Left lung (tissue), 10 donors: ENCODE results near the gene ABCA7. TPM values are rescaled to one million over a fixed set of nuclear protein-coding genes. Genes with fewer than 3 reads are reported as not detected.

Experiments used
- ATAC-seq: fragments of 200-7000 bp; cut with Tn5 transposase; one replicate; pipeline ENCODE4 v1.9.1; 2020; ENCODE audit warnings: moderate library complexity
- DNase-seq, 4 donors: peaks; one replicate each; pipeline ENCODE4 v3.0.0-alpha.2; 2013 to 2020
- H3K27ac ChIP-seq, 2 donors: fragments of 200-600 bp; sonication (generic) in 1 of 2; one replicate each; pipeline versions ENCODE4 v1.5.0 to v1.8.0; 2020 to 2021
- H3K27me3 ChIP-seq, 2 donors: fragments of 200-600 bp; sonication (generic) in 1 of 2; one replicate each; pipeline versions ENCODE4 v1.5.0 to v1.8.0; 2020 to 2021
- H3K36me3 ChIP-seq, 2 donors: fragments of 200-600 bp; sonication (generic) in 1 of 2; one replicate each; pipeline versions ENCODE4 v1.5.0 to v1.8.0; 2020 to 2021
- H3K4me1 ChIP-seq, 2 donors: fragments of 200-600 bp; one replicate each; pipeline ENCODE4 v1.8.0; 2021
- H3K4me3 ChIP-seq, 2 donors: fragments of 200-600 bp; sonication (generic) in 1 of 2; one replicate each; pipeline versions ENCODE4 v1.5.0 to v1.8.0; 2020 to 2021; ENCODE audit warnings: mild to moderate bottlenecking in 1 of 2
- H3K9me3 ChIP-seq, 2 donors: fragments of 200-600 bp; sonication (generic) in 1 of 2; one replicate each; pipeline versions ENCODE4 v1.5.0 to v1.8.0; 2020 to 2021
- intact Hi-C, 2 donors: fragments of 100-400 bp; cut with DNase I; formaldehyde crosslinking; loops; one replicate each; pipeline versions ENCODE4 v1.11.2 to v1.14.2; 2022
- polyA plus RNA-seq, 6 donors: library from polyadenylated mRNA; unstranded; fragments of 120-200 nt; gene quantifications; one replicate each; pipeline ENCODE4 v1.2.1, GENCODE V29; 2013; ENCODE audit not compliant: insufficient read length in 6 of 6
- total RNA-seq, 2 donors: library from RNA; stranded (reverse); fragmentation: NEBNext Ultra II Directional; extraction: Animal tissue kit (Norgen Biotek cat#: 25700); gene quantifications; one replicate each; pipeline ENCODE4 v1.2.1, GENCODE V29; 2021
- TF ChIP-seq, protein P1 (sequence below), 2 donors: fragments of 200-600 bp; sonication (generic) in 1 of 2; IDR thresholded peaks; one replicate each; pipeline versions ENCODE4 v1.5.0 to v1.8.0; 2021; ENCODE audit warnings: antibody characterized with exemption in 2 of 2
- donor health status: DM: no; HTN: yes; CAD: no.
- donor health status: DM: no; HTN: no; CAD: no.

The ABCA7 gene
- total and polyA plus RNA-seq, 8 donors: 3.3 to 52.2 (median 4.9) TPM

DNA sequence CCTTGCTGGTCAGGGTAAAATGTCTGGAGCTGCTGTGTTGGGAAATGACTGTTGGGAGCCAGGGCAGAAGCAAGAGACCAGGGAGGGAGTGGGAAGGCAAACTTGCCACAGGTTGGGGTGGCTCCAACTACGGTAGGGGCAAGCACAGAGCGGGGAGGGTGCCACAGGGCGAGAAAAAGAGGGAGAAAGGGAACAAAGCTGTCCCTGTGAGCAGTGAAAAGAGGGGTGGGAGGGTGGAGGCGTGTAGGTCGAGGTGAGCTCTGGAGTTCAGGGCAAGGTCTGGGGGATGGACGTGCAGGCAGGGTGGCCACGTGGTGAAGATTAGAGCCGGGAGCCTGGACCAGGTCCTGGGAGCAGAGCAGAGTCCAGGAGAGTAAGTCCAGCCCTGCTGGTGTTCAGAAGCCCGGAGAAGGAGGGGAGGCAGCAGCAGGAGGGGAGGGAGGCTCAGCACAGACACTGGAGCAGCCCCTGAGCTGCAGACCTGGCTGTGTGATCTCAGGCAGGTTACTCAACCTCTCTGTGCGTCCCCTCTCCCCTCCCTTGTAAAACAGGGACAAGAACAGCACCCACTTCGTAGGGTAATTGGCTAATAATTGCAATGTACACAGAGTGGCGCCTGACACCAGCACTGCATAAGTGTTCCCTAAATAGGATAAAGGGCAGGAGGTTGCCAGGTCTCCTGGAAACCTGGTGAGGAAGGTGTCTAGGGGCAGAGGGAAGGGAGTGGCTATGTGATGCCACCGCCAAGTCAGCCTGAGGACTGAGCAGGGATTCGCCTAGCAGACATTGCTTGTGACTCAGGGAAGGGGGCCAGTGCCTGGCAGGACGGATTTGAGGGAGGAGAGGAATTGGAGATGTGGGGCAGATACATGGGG lies 58.5 kb downstream of the ABCA7 start:
- Histone ChIP-seq H3K27ac (peak overlapping the region; percentile 79 to 97), H3K27me3 (no peaks in the 10 kb centered on the region), H3K36me3 (peaks cover 0 to 4% of the 10 kb centered on the region in 2 donors), H3K9me3 (peaks cover 0 to 1% of the 10 kb centered on the region in 2 donors), H3K4me3 (no peak overlapping the region), H3K4me1 (peaks cover 45 to 85% of the 10 kb centered on the region in 2 donors)
- TF ChIP-seq, protein P1, sequence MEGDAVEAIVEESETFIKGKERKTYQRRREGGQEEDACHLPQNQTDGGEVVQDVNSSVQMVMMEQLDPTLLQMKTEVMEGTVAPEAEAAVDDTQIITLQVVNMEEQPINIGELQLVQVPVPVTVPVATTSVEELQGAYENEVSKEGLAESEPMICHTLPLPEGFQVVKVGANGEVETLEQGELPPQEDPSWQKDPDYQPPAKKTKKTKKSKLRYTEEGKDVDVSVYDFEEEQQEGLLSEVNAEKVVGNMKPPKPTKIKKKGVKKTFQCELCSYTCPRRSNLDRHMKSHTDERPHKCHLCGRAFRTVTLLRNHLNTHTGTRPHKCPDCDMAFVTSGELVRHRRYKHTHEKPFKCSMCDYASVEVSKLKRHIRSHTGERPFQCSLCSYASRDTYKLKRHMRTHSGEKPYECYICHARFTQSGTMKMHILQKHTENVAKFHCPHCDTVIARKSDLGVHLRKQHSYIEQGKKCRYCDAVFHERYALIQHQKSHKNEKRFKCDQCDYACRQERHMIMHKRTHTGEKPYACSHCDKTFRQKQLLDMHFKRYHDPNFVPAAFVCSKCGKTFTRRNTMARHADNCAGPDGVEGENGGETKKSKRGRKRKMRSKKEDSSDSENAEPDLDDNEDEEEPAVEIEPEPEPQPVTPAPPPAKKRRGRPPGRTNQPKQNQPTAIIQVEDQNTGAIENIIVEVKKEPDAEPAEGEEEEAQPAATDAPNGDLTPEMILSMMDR (IDR thresholded peaks at IDR 0.05): no peak
- peak; percentile 41 for ATAC-seq
- intact Hi-C loops: no loop called here
- peak in 1 of 4 donors; percentile 83 for DNase-seq

DNA sequence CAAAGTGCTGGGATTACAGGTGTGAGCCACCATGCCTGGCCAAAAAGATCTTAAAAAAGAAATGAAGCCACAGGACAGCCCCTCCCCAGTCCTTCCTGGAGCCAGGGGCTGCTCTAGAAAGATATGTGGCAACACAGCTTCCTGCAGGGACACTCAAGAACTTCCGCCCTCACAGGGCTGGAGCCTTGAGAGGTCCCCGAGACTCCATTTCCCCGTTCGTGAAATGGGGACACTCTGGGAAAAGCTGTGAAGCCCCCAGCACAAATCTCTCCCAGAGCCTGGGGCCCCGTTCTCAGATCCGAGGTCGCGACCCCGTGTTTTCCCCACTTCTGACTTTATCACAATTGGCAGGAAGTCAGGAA lies 61.4 kb downstream of the ABCA7 start:
- TF ChIP-seq, protein P1 (IDR thresholded peaks at IDR 0.05): no peak
- Histone ChIP-seq H3K27ac (peak overlapping the region; percentile 93 to 97), H3K36me3 (peaks cover 0 to 6% of the 10 kb centered on the region in 2 donors), H3K4me1 (peaks cover 46 to 84% of the 10 kb centered on the region in 2 donors), H3K27me3 (no peaks in the 10 kb centered on the region), H3K9me3 (peaks cover 0 to 1% of the 10 kb centered on the region in 2 donors), H3K4me3 (peak overlapping the region in 1 of 2 donors; percentile 20)
- ATAC-seq (no peak), DNase-seq (peak in 1 of 4 donors; percentile 75)
- intact Hi-C loops: no loop called here

DNA sequence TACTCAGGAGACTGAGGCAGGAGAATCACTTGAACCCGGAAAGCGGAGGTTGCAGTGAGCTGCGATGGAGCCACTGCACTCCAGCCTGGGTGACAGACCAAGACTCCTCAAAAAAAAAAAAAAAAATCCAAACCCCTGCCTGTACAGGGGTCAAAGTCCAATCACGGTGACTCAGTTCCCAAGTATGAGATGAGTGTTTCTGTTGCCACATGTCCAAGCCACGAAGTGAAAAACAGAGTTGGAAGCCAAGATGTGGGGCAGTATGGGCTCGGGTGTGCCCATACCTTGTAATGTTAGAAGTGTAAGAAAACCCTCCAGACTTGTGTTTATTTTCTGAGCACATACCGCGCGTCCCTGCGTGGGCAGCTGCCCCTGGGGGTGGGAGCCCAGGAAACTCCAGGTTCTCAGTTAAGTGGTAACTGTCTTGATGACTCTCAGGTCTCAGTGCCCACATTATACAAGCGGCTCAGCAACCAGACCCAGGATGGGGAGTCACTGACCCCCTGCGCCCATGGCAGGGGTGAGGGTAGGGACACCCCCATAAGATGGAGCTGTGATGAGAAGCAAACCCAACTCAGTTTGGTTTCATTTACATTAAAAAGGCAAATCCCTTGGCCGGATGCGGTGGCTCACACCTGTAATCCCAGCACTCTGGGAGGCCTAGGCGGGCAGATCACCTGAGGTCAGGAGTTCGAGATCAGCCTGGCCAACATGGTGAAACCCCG lies 62.7 kb downstream of the ABCA7 start:
- peak overlapping the region in 1 of 2 donors; percentile 20 for H3K4me3 ChIP-seq

DNA sequence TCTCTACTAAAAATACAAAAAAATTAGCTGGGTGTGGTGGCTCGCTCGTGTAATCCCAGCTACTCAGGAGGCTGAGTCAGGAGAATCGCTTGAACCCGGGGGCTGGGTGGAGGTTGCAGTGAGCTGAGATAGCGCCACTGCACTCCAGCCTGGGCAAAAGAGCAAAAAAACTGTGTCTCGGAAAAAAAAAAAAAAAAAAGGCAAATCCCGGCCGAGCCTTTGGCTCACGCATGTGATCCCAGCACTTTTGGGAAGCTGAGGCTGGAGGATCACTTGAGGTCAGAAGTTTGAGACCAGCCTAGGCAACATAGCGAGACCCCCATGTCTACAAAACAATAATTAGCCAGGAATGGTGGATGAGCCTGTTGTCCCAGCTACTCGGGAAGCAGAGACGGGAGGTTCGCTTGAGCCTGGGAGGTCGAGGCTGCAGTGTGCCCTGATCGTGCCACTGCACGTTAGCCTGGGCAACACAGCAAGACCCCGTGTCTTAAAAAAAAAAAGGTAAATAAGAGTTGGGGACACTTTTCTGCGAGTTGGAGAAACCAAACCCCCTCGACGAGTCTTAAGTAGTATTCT lies 63.3 kb downstream of the ABCA7 start:
- H3K36me3 ChIP-seq: peaks cover 0 to 25% of the 10 kb centered on the region in 2 donors
- H3K4me1 ChIP-seq: peaks cover 50 to 91% of the 10 kb centered on the region in 2 donors
- H3K4me3 ChIP-seq: peak overlapping the region; percentile 7 to 71
- intact Hi-C loops: no loop called here
- DNase-seq: no peak
- no peak for ATAC-seq
- TF ChIP-seq, protein P1 (IDR thresholded peaks at IDR 0.05): no peak
- H3K27ac ChIP-seq: peak overlapping the region; percentile 93 to 97
- peaks cover 0 to 1% of the 10 kb centered on the region in 2 donors for H3K9me3 ChIP-seq
- no peaks in the 10 kb centered on the region for H3K27me3 ChIP-seq

More for the DNA sequence above, 62.7 kb downstream of the ABCA7 start:
- TF ChIP-seq, protein P1 (IDR thresholded peaks at IDR 0.05): no peak
- Histone ChIP-seq H3K9me3 (peaks cover 0 to 1% of the 10 kb centered on the region in 2 donors), H3K27ac (peak overlapping the region; percentile 93 to 97), H3K36me3 (peaks cover 0 to 18% of the 10 kb centered on the region in 2 donors), H3K27me3 (no peaks in the 10 kb centered on the region), H3K4me1 (peaks cover 50 to 91% of the 10 kb centered on the region in 2 donors)
- intact Hi-C loops: no loop called here
- peak; percentile 7 for ATAC-seq
- peak in 2 of 4 donors; percentile 42 to 71 for DNase-seq
